Epidermal melanocyte (primary cell): ENCODE data around the gene PRR18.

Experiments used
- DNase-seq: peaks from one replicate; pipeline ENCODE4 v3.0.0; 2011; ENCODE audit warnings: low spot score; ENCODE audit not compliant: insufficient read length

PRR18 gene

DNA sequence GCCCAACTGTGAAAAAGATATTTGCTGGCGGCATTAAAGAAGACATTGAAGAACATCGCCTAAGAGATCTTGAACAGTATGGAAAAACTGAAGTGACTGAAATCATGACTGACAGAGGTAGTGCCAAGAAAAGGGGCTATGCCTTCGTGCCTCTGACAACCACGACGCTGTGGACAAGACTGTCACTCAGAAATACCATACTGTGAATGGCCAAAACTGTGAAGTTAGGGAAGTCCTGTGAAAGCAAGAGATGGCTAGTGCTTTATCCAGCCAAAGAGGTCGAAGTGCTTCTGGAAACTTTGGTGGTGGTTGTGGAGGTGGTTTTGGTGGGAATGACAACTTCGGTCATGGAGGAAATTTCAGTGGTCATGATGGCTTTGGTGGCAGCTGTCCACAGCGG is 26.7 kb upstream of the PRR18 start:
- no peak for DNase-seq

- no peak for DNase-seq
Measured at GRCh38 chr6:166333172-166333995, 25.2 kb upstream of the PRR18 start.

GRCh38 chr6:166331503-166332415 is 23.6 kb upstream of the PRR18 start:
- DNase-seq: no peak

- DNase-seq: no peak
Measured at GRCh38 chr6:166330612-166331011, 22.4 kb upstream of the PRR18 start.

- DNase-seq: no peak
Measured at GRCh38 chr6:166325383-166326042, 17.3 kb upstream of the PRR18 start.

GRCh38 chr6:166323395-166323794 is 15.2 kb upstream of the PRR18 start:
- DNase-seq: no peak

DNA sequence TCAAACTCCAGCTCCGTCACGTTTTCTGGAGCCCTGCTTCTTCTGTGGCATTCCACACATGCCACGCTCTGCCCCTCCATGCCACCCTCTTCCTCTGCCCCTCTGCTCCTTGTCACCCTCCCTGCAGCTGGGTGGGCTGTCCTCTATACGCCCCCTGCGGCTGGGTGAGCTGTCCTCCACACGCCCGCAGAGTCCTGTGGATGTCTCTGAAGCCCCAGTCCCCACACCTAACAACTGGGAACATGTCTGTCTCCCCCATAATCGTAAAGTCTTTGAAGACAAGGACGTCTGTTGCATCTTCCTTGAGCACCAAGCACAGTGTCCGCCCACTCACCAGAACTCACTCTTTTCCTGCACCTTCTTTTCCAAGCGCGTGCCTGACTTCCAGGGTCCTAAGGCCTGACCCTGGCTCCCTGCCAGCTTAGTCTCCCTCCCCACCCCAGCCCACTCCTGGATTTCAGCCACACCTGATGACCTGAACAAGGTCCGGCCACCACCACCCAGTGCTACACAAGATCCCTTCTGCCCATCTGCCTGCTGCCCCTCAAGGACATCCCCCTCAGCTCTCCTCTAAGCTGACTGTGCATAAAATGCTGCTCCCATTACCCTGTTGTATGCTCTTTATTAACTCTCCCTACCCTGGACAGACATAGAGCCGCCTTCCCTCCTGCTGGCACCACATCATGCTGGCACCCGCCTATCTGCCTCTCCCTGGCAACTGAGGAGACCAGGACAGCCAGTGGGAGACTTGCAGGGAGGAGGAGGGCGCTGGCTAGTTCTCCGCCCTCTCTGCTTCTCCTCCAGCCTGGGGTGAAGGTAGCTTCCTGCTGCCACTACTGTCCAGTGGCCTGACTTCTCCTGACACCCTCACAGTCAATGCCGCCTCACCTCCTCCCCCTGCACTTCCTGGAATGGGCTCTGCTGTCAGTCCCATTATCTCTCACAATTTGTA is 10.7 kb upstream of the PRR18 start:
- DNase-seq: no peak

- DNase-seq: no peak
Measured at GRCh38 chr6:166318227-166318626, 10.0 kb upstream of the PRR18 start.

- no peak for DNase-seq
Measured at GRCh38 chr6:166317261-166318212, 9.3 kb upstream of the PRR18 start.

GRCh38 chr6:166315436-166315835 is 7.2 kb upstream of the PRR18 start:
- DNase-seq: no peak

DNA sequence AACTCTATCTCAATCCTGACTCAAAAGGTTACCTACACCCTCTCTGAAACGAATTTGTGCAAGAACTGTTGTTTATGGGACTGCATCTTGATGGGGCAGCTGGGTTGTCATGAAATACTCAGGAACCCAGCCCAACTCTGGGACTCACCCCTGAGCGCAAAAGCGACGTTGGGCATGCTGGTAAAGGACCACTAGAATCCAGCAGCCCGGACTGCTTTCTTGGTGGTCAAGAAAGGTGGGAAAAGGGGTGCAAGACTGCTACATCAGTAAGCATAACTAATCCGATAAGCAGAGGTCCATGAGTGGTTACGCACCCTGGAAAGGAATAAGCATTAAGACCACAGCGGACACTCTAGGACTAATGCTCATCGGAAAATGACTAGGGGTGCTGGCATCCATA is 6.3 kb upstream of the PRR18 start:
- DNase-seq: no peak

- DNase-seq: no peak
Measured at GRCh38 chr6:166313255-166314070, 5.3 kb upstream of the PRR18 start.

GRCh38 chr6:166312832-166313231 is 4.6 kb upstream of the PRR18 start:
- DNase-seq: no peak

DNA sequence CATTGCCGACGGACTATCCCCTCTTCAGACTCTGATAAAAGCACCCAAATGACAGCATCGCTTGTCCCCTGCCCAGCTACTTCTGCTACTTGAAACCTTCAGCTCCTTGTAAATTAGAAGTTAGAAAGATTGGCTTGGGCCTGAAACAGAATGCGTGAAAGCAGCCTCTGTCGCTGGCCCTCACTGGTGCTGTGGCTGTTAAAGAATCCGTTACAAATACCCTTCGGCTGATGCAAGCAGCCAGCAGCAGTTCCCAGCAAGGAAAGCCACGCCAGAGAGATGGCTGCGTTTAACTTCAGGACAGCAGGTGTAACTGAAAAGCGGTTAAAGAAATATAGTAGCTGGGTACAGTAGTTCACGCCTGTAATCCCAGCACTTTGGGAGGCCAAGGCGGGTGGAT is 2.4 kb upstream of the PRR18 start:
- DNase-seq: no peak

DNA sequence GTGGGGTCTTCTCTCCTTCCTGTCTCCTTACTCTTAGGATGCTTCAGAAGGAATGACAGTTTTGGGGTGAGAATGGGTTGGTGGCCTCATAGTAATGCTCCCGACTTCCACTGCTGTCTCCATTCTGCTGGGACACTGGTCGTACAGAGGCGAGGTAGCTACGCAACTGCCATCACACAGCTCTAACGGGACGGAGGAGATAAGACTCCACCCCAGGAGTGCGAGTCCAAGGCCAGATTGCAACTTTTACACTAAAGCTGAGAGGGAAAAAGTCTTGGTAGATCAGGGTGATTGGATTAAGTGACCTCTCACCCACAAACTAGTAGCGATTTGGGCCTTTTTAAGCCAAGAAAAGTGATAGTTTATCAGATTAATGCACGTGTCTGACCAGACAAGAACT is 1.8 kb upstream of the PRR18 start:
- DNase-seq: no peak

GRCh38 chr6:166308769-166309589 is 787 bp upstream of the PRR18 start:
- DNase-seq: no peak

DNA sequence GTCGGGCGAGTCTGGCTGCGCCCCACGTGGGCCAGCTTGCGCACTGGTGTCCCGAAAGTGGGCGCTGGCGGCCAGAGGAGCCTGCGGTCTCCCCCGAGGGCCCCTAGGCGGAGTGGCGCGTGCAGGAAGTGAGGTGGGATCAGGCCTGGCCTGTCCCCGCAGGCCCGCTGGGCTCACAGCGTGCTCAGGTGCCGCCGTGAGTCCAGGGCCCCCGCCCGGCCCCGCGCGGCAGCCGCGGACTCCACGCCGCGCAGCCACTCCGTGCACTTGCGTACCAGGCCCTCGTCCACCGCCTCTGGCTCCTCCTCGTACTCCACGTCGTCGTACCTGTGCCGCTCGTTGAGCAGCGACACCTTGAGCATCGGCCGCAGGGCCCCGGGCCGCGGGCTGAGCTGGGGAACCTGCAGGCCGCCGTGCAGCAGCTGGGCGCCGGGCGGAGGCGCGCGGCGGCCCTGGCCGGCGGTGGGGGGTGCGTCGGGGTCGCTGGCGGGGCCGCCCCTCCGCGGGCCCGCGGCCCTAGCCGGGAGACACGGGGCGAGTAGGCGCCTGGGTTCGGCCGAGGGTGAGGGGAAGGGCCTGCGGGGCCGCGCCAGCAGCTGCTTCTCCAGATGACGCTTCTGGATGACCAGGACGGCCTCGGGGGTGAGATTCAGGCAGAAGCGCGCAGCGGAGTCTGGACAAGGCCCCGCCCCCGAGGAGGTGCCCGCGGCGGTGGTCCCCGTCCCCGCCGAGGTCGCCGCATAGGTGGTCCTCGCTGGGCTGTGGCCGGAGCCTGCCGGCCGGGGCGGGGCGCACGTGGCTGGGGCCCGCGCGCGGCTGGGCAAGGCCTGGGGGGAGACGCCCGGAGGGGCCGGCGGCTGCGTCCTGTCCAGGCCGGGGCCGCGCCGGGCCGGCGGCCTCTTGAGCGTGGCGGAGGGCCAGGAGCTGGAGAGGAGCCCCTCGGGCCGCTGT is 835 bp downstream of the PRR18 start:
- no peak for DNase-seq
